ENCODE measurements around the gene RHBDF1.

RHBDF1 gene

GRCh38 chr16:94918-95265, 22.5 kb upstream of the RHBDF1 start:
- H3K4me3 ChIP-seq (ENCODE audit: low read depth, low read length) = no peak overlapping the region
- no peak for TF ChIP-seq CTCF (IDR thresholded peaks at IDR 0.05; ENCODE audit: insufficient read depth, low read depth, low read length, missing control alignments)
- no peak for DNase-seq (ENCODE audit: low read depth)

- no peak for DNase-seq (ENCODE audit: low read depth)
- H3K4me3 ChIP-seq (ENCODE audit: low read depth, low read length) = no peak overlapping the region
- no peak for TF ChIP-seq CTCF (IDR thresholded peaks at IDR 0.05; ENCODE audit: insufficient read depth, low read depth, low read length, missing control alignments)
Observed at GRCh38 chr16:92431-93339, 20.3 kb upstream of the RHBDF1 start.

GRCh38 chr16:91484-91883, 19.1 kb upstream of the RHBDF1 start:
- H3K4me3 ChIP-seq (ENCODE audit: low read depth, low read length) = no peak overlapping the region
- no peak for TF ChIP-seq CTCF (IDR thresholded peaks at IDR 0.05; ENCODE audit: insufficient read depth, low read depth, low read length, missing control alignments)
- DNase-seq (ENCODE audit: low read depth) = no peak

- no peak for DNase-seq (ENCODE audit: low read depth)
- H3K4me3 ChIP-seq (ENCODE audit: low read depth, low read length) = no peak overlapping the region
- TF ChIP-seq CTCF (IDR thresholded peaks at IDR 0.05; ENCODE audit: insufficient read depth, low read depth, low read length, missing control alignments) = no peak
Observed at GRCh38 chr16:89391-90302, 17.2 kb upstream of the RHBDF1 start.

GRCh38 chr16:88613-89012, 16.2 kb upstream of the RHBDF1 start:
- TF ChIP-seq CTCF (IDR thresholded peaks at IDR 0.05; ENCODE audit: insufficient read depth, low read depth, low read length, missing control alignments) = no peak
- DNase-seq (ENCODE audit: low read depth) = no peak
- no peak overlapping the region for H3K4me3 ChIP-seq (ENCODE audit: low read depth, low read length)

- TF ChIP-seq CTCF (IDR thresholded peaks at IDR 0.05; ENCODE audit: insufficient read depth, low read depth, low read length, missing control alignments) = no peak
- no peak for DNase-seq (ENCODE audit: low read depth)
- H3K4me3 ChIP-seq (ENCODE audit: low read depth, low read length) = no peak overlapping the region
Observed at GRCh38 chr16:86483-86952, 14.1 kb upstream of the RHBDF1 start.
